Tibial nerve (tissue), 4 donors: ENCODE data around the gene FOXL2.

Experiments
- EP300 ChIP-seq, 2 donors: sonication (generic); formaldehyde crosslinking; IDR thresholded peaks; one replicate each; pipeline ENCODE4 v1.6.1; 2017; ENCODE audit warnings: antibody characterized with exemption in 2 of 2, mild to moderate bottlenecking in 1 of 2
- POLR2A ChIP-seq, 2 donors: fragments of 450-650 bp; IDR thresholded peaks; one replicate each; pipeline ENCODE4 v1.6.1; 2017; ENCODE audit warnings: antibody characterized with exemption in 2 of 2, mild to moderate bottlenecking in 2 of 2, moderate library complexity in 2 of 2
- TF ChIP-seq, protein P1 (sequence below), 5 experiments: fragments of 200-600 bp in 3 of 5; fragments of 450-650 bp in 2 of 5; sonication (generic) in 3 of 5; IDR thresholded peaks; one replicate each; pipeline ENCODE4 v1.5.1; 2016 to 2019; ENCODE audit warnings: antibody characterized with exemption in 5 of 5, mild to moderate bottlenecking in 3 of 5, moderate library complexity in 2 of 5

DNA sequence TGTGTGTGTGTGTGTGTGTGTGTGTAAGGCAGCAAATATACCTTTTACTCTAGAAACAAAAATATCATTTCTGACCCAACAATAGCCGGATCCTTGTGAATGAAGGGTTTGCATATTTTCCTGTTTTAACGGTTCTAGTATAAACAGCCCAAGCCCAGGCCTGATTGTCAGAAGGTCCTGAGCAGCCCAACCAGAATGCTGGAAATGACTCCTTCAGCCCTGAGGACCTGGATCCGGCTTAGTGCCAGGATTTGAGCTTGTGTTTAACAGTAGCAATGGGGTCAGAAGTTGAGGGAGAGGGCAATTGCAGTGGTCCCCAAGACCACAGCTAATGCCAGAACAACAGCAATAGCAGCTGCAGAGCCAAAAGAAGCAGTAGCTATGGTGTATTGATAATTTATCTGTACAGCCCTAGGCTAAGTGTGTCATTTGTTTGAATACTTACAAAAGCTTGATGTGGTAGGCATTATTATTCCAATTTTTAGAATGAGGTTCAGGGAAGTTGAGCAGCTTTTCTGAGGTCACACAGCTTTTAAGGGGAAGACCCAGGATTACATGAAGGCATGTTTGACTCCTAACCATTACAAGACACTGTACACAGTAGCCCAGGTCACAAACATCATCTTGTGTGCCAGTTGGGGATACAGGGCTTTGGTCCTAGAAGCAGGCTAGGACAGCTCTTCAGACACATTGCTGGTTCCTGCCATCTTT lies 12.8 kb downstream of the FOXL2 start:
- TF ChIP-seq, protein P1, sequence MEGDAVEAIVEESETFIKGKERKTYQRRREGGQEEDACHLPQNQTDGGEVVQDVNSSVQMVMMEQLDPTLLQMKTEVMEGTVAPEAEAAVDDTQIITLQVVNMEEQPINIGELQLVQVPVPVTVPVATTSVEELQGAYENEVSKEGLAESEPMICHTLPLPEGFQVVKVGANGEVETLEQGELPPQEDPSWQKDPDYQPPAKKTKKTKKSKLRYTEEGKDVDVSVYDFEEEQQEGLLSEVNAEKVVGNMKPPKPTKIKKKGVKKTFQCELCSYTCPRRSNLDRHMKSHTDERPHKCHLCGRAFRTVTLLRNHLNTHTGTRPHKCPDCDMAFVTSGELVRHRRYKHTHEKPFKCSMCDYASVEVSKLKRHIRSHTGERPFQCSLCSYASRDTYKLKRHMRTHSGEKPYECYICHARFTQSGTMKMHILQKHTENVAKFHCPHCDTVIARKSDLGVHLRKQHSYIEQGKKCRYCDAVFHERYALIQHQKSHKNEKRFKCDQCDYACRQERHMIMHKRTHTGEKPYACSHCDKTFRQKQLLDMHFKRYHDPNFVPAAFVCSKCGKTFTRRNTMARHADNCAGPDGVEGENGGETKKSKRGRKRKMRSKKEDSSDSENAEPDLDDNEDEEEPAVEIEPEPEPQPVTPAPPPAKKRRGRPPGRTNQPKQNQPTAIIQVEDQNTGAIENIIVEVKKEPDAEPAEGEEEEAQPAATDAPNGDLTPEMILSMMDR (IDR thresholded peaks at IDR 0.05), result no peak
- TF ChIP-seq POLR2A (IDR thresholded peaks at IDR 0.05) (no peak), EP300 (IDR thresholded peaks at IDR 0.05) (no peak)
